NCI-H774 (cell line): ENCODE results near the gene PCDHA9.
"Not testable (repeated sequence)": the region's sequence is repeated elsewhere in the genome, so short reads cannot be mapped to it uniquely, and the experiment has no call there.

Source experiments
- DNase-seq: peaks from one replicate; lab custom pipeline; 2025; lab: John Stamatoyannopoulos, UW

PCDHA9 gene

GRCh38 chr5:140834439-140835008, 13.7 kb upstream of the PCDHA9 start:
- not testable (repeated sequence) for DNase-seq

GRCh38 chr5:140835622-140836510, 12.3 kb upstream of the PCDHA9 start:
- no peak for DNase-seq

- no peak for DNase-seq
Observed at GRCh38 chr5:140840978-140841962, 6.9 kb upstream of the PCDHA9 start, which contains the start of gene PCDHA8. Gene PCDHA8, plus strand, starts transcription at chr5:140841187. Its CDS starts 135 bp downstream, at chr5:140841322.

GRCh38 chr5:140842798-140843733, 5.1 kb upstream of the PCDHA9 start:
- no peak for DNase-seq

- DNase-seq, result not testable (repeated sequence)
Observed at GRCh38 chr5:140849831-140850634, 1.9 kb downstream of the PCDHA9 start.

- no peak for DNase-seq
Observed at GRCh38 chr5:140855772-140856674, 7.8 kb downstream of the PCDHA9 start, which contains the start of gene PCDHA10. Gene PCDHA10, plus strand, starts transcription at chr5:140855897. Its CDS starts 152 bp downstream, at chr5:140856049.

- no peak for DNase-seq
Observed at GRCh38 chr5:140857177-140857986, 9.2 kb downstream of the PCDHA9 start.

- DNase-seq, result no peak
Observed at GRCh38 chr5:140857987-140858240, 9.7 kb downstream of the PCDHA9 start.

- no peak for DNase-seq
Observed at GRCh38 chr5:140862441-140863295, 14.5 kb downstream of the PCDHA9 start.

- DNase-seq, result no peak
Observed at GRCh38 chr5:140868721-140869554, 20.8 kb downstream of the PCDHA9 start, which contains the start of gene PCDHA11. Gene PCDHA11, plus strand, starts transcription at chr5:140868957. Its CDS starts 147 bp downstream, at chr5:140869104.

GRCh38 chr5:140869555-140869886, 21.3 kb downstream of the PCDHA9 start:
- no peak for DNase-seq

GRCh38 chr5:140870221-140871201, 22.3 kb downstream of the PCDHA9 start:
- no peak for DNase-seq

GRCh38 chr5:140875085-140876065, 27.2 kb downstream of the PCDHA9 start, which contains the start of gene PCDHA12:
Gene PCDHA12, plus strand, starts transcription at chr5:140875308. Its CDS starts 165 bp downstream, at chr5:140875473.
- no peak for DNase-seq
